NCI-H345 treated with DMSO at 0.1 percent for 48 hours (cell line): ENCODE data around the gene LRP6.

Source experiments
- DNase-seq: peaks from one replicate; lab custom pipeline; 2025; ENCODE audit not compliant: unreplicated experiment; lab: John Stamatoyannopoulos, UW

LRP6 gene

DNA sequence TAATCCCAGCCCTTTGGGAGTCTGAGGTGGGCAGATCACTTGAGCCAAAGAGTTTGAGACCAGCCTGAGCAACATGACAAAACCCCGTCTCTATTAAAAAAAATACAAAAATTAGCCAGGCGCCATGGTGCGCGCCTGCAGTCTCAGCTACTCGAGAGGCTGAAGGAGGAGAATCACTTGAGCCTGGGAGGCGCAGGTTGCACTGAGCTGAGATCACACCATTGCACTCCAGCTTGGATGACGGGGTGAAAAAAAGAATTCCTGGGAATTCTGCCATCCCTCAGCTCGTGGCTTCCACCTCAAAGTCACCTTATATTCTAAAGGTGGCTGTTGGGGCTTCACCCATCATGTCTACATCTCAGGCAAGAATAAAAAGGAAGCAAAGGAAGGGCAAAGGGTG is 183.2 kb downstream of the LRP6 start:
- no peak for DNase-seq

DNA sequence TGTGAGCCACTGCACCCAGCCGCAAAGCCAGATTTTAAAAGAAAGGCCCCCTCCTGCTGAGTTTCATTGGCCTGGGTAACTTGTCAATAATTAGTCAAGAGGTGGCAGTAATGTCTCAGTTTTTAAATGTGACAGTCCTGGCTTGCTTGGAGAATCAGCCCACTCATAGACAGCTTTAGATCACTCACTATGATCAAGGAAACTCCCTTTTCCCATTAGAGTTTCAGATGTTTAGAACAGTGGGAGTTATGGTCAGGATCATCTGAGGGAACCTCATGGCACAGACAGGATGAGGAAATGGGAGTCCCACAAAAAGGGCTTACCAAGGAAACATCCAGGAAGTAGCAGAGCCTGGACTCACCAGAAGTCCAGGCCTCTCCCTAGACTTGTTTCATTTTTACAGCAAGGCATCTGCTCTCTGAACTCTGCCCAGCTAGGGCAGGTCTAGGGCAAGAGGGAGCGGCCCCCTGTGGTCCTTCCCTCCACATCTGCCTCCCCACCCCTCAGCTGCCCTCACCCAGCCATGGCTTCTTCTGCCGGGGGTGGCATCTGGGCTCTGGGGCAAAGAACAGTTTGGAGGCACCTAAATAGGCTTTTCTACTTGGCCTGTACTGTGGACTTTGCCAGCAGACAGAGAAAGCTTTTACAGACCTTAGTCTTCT is 184.9 kb downstream of the LRP6 start:
- peak; percentile 25 for DNase-seq

DNA sequence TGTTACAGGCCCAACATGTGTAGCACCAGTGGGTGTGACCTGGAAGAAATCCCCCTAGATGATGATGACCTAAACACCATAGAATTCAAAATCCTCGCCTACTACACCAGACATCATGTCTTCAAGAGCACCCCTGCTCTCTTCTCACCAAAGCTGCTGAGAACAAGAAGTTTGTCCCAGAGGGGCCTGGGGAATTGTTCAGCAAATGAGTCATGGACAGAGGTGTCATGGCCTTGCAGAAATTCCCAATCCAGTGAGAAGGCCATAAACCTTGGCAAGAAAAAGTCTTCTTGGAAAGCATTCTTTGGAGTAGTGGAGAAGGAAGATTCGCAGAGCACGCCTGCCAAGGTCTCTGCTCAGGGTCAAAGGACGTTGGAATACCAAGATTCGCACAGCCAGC is 187.6 kb downstream of the LRP6 start:
- no peak for DNase-seq

DNA sequence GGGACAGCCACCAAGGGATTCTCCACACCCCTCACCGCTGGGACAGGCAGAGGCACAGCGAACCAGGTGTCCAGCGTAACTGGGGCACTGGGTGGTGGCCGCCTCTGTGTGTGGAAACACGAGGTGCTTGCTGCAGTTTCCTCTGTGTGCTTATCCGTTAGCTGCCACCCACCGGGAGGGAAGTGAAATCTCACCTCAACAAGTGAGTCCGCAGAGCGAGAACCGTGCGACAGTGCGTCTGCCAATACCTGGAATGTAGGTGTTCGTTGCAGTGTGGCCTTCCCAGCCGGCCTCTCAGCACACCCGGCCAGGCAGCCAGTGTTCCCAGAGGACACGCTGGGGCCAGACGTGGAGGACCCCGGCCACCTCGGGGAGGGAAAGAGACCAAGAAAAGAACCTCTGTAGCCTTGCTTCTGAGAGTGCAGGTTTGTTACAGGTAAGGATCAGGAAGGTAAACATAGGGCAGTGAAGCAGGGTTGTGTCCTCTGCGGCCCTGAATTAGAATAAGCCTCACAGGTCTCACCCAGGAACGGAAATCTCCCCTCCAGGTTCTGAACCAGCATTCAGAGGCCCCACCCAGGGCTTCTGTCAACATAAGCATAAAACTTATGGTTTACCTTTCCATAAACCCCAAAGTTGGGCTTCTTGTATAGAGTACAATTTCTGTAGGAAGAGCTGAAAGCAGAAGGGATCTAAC is 194.6 kb downstream of the LRP6 start:
- no peak for DNase-seq

DNA sequence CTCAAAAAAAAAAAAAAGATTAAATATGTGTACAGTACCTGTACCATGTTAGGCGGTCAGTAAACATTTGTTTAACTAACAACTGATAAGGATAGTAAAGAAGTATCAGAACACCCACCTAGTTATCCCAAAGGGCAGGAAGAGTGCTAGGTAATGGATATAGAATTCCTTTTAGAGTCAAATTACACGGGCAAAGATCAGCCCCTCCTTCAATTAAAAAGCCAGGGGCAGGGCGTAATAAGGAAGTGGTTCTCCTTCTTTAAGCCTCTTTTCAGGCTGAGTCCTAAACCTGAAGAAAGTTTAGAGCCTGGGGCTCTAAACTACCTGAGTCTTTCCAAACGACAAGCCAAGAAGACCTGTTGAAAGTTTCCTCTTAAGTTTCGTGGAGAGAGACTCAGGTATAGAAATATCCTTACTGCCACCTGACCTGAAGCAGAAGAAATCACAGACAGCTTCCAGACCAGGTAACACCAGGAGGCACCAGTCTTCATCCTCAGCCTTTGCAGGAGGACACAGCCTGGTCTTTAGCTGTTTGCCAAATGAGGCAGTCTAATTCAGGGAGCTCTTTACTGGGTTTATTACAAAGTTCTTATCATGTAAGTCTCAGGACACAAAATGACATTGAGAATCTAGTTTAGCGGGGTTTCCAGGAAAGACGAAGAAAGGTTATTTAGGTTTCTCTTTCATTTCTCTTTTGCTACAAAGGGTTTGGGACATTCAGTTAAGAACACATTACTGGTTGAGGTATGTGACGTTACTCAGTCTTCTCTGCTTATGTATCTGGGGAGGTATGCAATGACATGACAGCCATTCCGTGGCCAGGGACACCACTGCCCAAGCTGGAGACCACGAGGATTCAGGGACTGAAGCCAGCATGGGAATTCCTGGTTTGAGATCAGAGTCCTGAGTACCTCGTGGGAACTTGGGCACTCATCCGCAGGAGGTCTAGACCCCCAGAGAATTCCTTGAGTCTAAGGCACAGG is 195.9 kb downstream of the LRP6 start, which contains the start of gene BCL2L14:
BCL2L14 (plus strand) TSS at position 266 of the 983 bp plus-strand sequence. CDS start 8,367 bp downstream, outside the sequence.
- no peak for DNase-seq

DNA sequence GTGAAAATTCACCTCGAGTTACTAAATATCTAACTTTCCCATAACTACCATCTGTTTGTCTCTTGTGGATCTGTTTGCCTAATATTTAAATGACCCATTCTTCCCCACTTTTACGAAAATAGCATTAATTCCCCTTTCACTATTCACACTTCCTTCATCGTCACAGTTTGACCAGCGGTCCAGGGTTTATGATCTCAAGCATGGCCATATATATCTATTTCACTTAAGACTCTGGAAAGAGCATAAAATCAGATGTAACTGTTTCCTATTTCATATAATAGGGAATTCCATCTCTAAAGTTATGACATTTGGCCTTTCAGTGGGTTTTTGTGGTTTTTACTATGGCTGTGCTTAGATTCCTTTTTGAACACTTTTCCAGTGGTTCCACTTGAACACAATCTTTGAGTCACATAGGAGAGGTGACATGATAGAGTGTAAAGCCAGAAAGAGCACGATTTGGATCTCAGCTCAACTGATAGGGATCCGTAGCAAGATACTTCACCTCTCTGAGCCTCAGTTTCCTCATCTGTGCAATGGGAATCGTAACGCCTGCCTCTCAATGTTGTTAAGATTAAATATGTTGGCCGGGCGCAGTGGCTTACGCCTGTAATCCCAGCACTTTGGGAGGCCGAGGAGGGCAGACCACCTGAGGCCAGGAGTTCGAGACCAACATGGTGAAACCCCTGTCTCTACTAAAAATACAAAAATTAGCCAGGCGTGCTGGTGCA is 196.9 kb downstream of the LRP6 start:
- DNase-seq, result no peak

DNA sequence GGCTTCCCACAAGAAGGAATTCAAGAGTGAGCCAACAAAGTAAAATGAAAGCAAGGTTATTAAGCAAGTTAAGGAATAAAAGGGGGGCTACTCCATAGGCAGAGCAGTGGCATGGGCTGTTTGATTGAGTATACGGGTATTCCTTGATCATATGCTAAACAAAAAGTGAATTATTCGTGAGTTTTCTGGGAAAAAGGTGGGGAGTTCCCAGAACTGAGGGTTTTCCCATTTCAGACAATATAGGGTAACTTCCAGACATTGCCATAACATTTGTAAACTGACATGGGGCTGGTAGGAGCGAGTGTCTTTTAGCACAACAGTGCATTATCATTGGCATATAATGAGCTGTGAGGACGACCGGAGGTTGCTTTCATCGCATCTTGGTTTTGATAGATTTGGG is 198.1 kb downstream of the LRP6 start:
- DNase-seq, result no peak
